ENCODE data around the gene DDIAS.
"Not testable (repeated sequence)": the region's sequence is repeated elsewhere in the genome, so short reads cannot be mapped to it uniquely, and the experiment has no call there.

DDIAS gene

GRCh38 chr11:82955736-82956453, 54.4 kb downstream of the DDIAS start:
- H3K4me3 Mint-ChIP-seq = peak overlapping the region; percentile 4
- peaks cover 54% of the 10 kb centered on the region for H3K9me3 Mint-ChIP-seq
- peaks cover 41% of the 10 kb centered on the region for H3K36me3 Mint-ChIP-seq (ENCODE audit: low read depth)
- H3K27ac Mint-ChIP-seq = peak overlapping the region; percentile 74
- H3K4me1 Mint-ChIP-seq (ENCODE audit: low read depth) = peaks cover 43% of the 10 kb centered on the region
- H3K27me3 Mint-ChIP-seq (ENCODE audit: low read depth) = not testable (repeated sequence)

GRCh38 chr11:82959987-82960778, 58.6 kb downstream of the DDIAS start:
- peak overlapping the region; percentile 65 for H3K4me3 Mint-ChIP-seq
- peaks cover 15% of the 10 kb centered on the region for H3K36me3 Mint-ChIP-seq (ENCODE audit: low read depth)
- H3K27me3 Mint-ChIP-seq (ENCODE audit: low read depth) = no peaks in the 10 kb centered on the region
- peaks cover 27% of the 10 kb centered on the region for H3K9me3 Mint-ChIP-seq
- peak overlapping the region; percentile 80 for H3K27ac Mint-ChIP-seq
- peaks cover 48% of the 10 kb centered on the region for H3K4me1 Mint-ChIP-seq (ENCODE audit: low read depth)

GRCh38 chr11:82960779-82961143, 59.2 kb downstream of the DDIAS start:
- Mint-ChIP-seq H3K4me3 (peak overlapping the region; percentile 65), H3K9me3 (peaks cover 23% of the 10 kb centered on the region), H3K4me1 (ENCODE audit: low read depth) (peaks cover 43% of the 10 kb centered on the region), H3K27ac (peak overlapping the region; percentile 80), H3K27me3 (ENCODE audit: low read depth) (no peaks in the 10 kb centered on the region), H3K36me3 (ENCODE audit: low read depth) (peaks cover 10% of the 10 kb centered on the region)

GRCh38 chr11:82962021-82962420, 60.5 kb downstream of the DDIAS start:
- H3K4me3 Mint-ChIP-seq; H3K36me3 Mint-ChIP-seq (ENCODE audit: low read depth); H3K27ac Mint-ChIP-seq; H3K27me3 Mint-ChIP-seq (ENCODE audit: low read depth): not testable (repeated sequence)
- Mint-ChIP-seq H3K4me1 (ENCODE audit: low read depth) (peaks cover 33% of the 10 kb centered on the region), H3K9me3 (peaks cover 21% of the 10 kb centered on the region)

- Mint-ChIP-seq H3K27me3 (ENCODE audit: low read depth) (no peaks in the 10 kb centered on the region), H3K36me3 (ENCODE audit: low read depth) (peaks cover 7% of the 10 kb centered on the region), H3K4me1 (ENCODE audit: low read depth) (peaks cover 17% of the 10 kb centered on the region), H3K9me3 (peaks cover 10% of the 10 kb centered on the region), H3K4me3 (no peak overlapping the region), H3K27ac (no peak overlapping the region)
Observed at GRCh38 chr11:82967381-82967780, 65.8 kb downstream of the DDIAS start.

GRCh38 chr11:82969811-82970210, 68.3 kb downstream of the DDIAS start:
- Mint-ChIP-seq H3K27ac (no peak overlapping the region), H3K27me3 (ENCODE audit: low read depth) (no peaks in the 10 kb centered on the region), H3K9me3 (no peaks in the 10 kb centered on the region), H3K4me3 (no peak overlapping the region), H3K36me3 (ENCODE audit: low read depth) (peaks cover 4% of the 10 kb centered on the region), H3K4me1 (ENCODE audit: low read depth) (peaks cover 13% of the 10 kb centered on the region)

GRCh38 chr11:82970507-82971083, 69.1 kb downstream of the DDIAS start:
- H3K27ac Mint-ChIP-seq; H3K36me3 Mint-ChIP-seq (ENCODE audit: low read depth); H3K4me3 Mint-ChIP-seq; H3K27me3 Mint-ChIP-seq (ENCODE audit: low read depth); H3K9me3 Mint-ChIP-seq: not testable (repeated sequence)
- H3K4me1 Mint-ChIP-seq (ENCODE audit: low read depth) = peaks cover 13% of the 10 kb centered on the region

GRCh38 chr11:82971519-82971946, 70.0 kb downstream of the DDIAS start:
- not testable (repeated sequence) for H3K27me3 Mint-ChIP-seq (ENCODE audit: low read depth); H3K36me3 Mint-ChIP-seq (ENCODE audit: low read depth); H3K9me3 Mint-ChIP-seq
- Mint-ChIP-seq H3K27ac (peak overlapping the region; percentile 71), H3K4me1 (ENCODE audit: low read depth) (peaks cover 15% of the 10 kb centered on the region), H3K4me3 (peak overlapping the region; percentile 74)

- peaks cover 4% of the 10 kb centered on the region for H3K36me3 Mint-ChIP-seq (ENCODE audit: low read depth)
- peaks cover 15% of the 10 kb centered on the region for H3K4me1 Mint-ChIP-seq (ENCODE audit: low read depth)
- peaks cover 3% of the 10 kb centered on the region for H3K9me3 Mint-ChIP-seq
- no peak overlapping the region for H3K27ac Mint-ChIP-seq
- peak overlapping the region; percentile 74 for H3K4me3 Mint-ChIP-seq
- H3K27me3 Mint-ChIP-seq (ENCODE audit: low read depth) = no peaks in the 10 kb centered on the region
Observed at GRCh38 chr11:82972103-82972502, 70.6 kb downstream of the DDIAS start.

- H3K27ac Mint-ChIP-seq = no peak overlapping the region
- H3K27me3 Mint-ChIP-seq (ENCODE audit: low read depth) = no peaks in the 10 kb centered on the region
- peaks cover 3% of the 10 kb centered on the region for H3K9me3 Mint-ChIP-seq
- H3K4me1 Mint-ChIP-seq (ENCODE audit: low read depth) = peaks cover 29% of the 10 kb centered on the region
- peaks cover 13% of the 10 kb centered on the region for H3K36me3 Mint-ChIP-seq (ENCODE audit: low read depth)
- H3K4me3 Mint-ChIP-seq = no peak overlapping the region
Observed at GRCh38 chr11:82974135-82974534, 72.6 kb downstream of the DDIAS start.

- H3K36me3 Mint-ChIP-seq (ENCODE audit: low read depth) = peaks cover 13% of the 10 kb centered on the region
- peaks cover 33% of the 10 kb centered on the region for H3K4me1 Mint-ChIP-seq (ENCODE audit: low read depth)
- H3K4me3 Mint-ChIP-seq = no peak overlapping the region
Observed at GRCh38 chr11:82974851-82975250, 73.3 kb downstream of the DDIAS start.

GRCh38 chr11:82975882-82976281, 74.3 kb downstream of the DDIAS start:
- Mint-ChIP-seq H3K9me3 (peaks cover 3% of the 10 kb centered on the region), H3K27ac (no peak overlapping the region), H3K4me3 (no peak overlapping the region), H3K36me3 (ENCODE audit: low read depth) (peaks cover 16% of the 10 kb centered on the region), H3K4me1 (ENCODE audit: low read depth) (peaks cover 35% of the 10 kb centered on the region), H3K27me3 (ENCODE audit: low read depth) (no peaks in the 10 kb centered on the region)

More at GRCh38 chr11:82974851-82975250, 73.3 kb downstream of the DDIAS start:
- Mint-ChIP-seq H3K27ac (no peak overlapping the region), H3K9me3 (peaks cover 3% of the 10 kb centered on the region), H3K27me3 (ENCODE audit: low read depth) (no peaks in the 10 kb centered on the region)

- Mint-ChIP-seq H3K4me3 (no peak overlapping the region), H3K27me3 (ENCODE audit: low read depth) (no peaks in the 10 kb centered on the region), H3K9me3 (peaks cover 3% of the 10 kb centered on the region), H3K4me1 (ENCODE audit: low read depth) (peaks cover 28% of the 10 kb centered on the region), H3K27ac (no peak overlapping the region), H3K36me3 (ENCODE audit: low read depth) (peaks cover 20% of the 10 kb centered on the region)
Observed at GRCh38 chr11:82976786-82977185, 75.2 kb downstream of the DDIAS start.

- peaks cover 22% of the 10 kb centered on the region for H3K4me1 Mint-ChIP-seq (ENCODE audit: low read depth)
- H3K27ac Mint-ChIP-seq = peak overlapping the region; percentile 53
- H3K36me3 Mint-ChIP-seq (ENCODE audit: low read depth) = peaks cover 23% of the 10 kb centered on the region
- H3K9me3 Mint-ChIP-seq = peaks cover 3% of the 10 kb centered on the region
- H3K4me3 Mint-ChIP-seq = peak overlapping the region; percentile 1
- H3K27me3 Mint-ChIP-seq (ENCODE audit: low read depth) = no peaks in the 10 kb centered on the region
Observed at GRCh38 chr11:82978422-82979099, 77.0 kb downstream of the DDIAS start.

Measured in T-helper 1 cell treated with Interleukin-12 subunit alpha and Interleukin-12 subunit beta and Interleukin-4 antibody, amounts not matched to agents 30 μg/mL and 1 μg/mL, for 36 hours (primary cell).